MM.1S (cell line): Measurements from ENCODE around the gene PI4KA.
A peak's percentile ranks its signal among the peaks of the same experiment; 100 is the strongest.

Experiments used
- DNase-seq: peaks from one replicate; pipeline ENCODE4 v3.0.0-alpha.2; 2015
- H2AFZ ChIP-seq: fragments of 300-600 bp; sonication (generic); 2 replicates; pipeline ENCODE4 v1.6.0; 2016; ENCODE audit warnings: antibody characterized with exemption, low read length
- H3F3A ChIP-seq: fragments of 300-600 bp; sonication (generic); 2 replicates; pipeline ENCODE4 v1.6.1; 2016; ENCODE audit warnings: mild to moderate bottlenecking, antibody characterized with exemption, low read length, moderate library complexity, mixed read lengths; ENCODE audit not compliant: insufficient read depth
- H3K27ac ChIP-seq: fragments of 300-600 bp; sonication (generic); 2 replicates; pipeline ENCODE4 v1.5.1; 2016; ENCODE audit warnings: mild to moderate bottlenecking, low read length
- H3K27me3 ChIP-seq: fragments of 300-600 bp; sonication (generic); replicated peaks from 2 replicates; pipeline ENCODE4 v1.6.0; 2016; ENCODE audit warnings: low read length; ENCODE audit not compliant: insufficient read depth
- H3K36me3 ChIP-seq: fragments of 300-600 bp; sonication (generic); replicated peaks from 2 replicates; pipeline ENCODE4 v1.6.1; 2016; ENCODE audit warnings: mild to moderate bottlenecking, low read length, mixed read lengths; ENCODE audit not compliant: insufficient read depth
- H3K4me1 ChIP-seq: fragments of 300-600 bp; sonication (generic); 2 replicates; pipeline ENCODE4 v1.6.1; 2016; ENCODE audit warnings: low read length, mixed read lengths
- H3K4me2 ChIP-seq: fragments of 300-600 bp; sonication (generic); 2 replicates; pipeline ENCODE4 v1.6.0; 2016; ENCODE audit warnings: low read depth, low read length
- H3K4me3 ChIP-seq: fragments of 300-600 bp; sonication (generic); 2 replicates; pipeline ENCODE4 v1.5.1; 2016; ENCODE audit warnings: low read length, mixed read lengths
- H3K79me2 ChIP-seq: fragments of 300-600 bp; sonication (generic); 2 replicates; pipeline ENCODE4 v1.6.1; 2016; ENCODE audit warnings: mixed run types, low read length, mixed read lengths
- H3K9ac ChIP-seq: fragments of 300-600 bp; sonication (generic); 2 replicates; pipeline ENCODE4 v1.6.1; 2016; ENCODE audit warnings: low read length, mixed read lengths
- H3K9me2 ChIP-seq: fragments of 300-600 bp; sonication (generic); replicated peaks from 2 replicates; pipeline ENCODE4 v1.6.1; 2016; ENCODE audit warnings: mild to moderate bottlenecking, low read length, mixed read lengths; ENCODE audit not compliant: insufficient read depth
- H3K9me3 ChIP-seq: fragments of 300-600 bp; sonication (generic); replicated peaks from 2 replicates; pipeline ENCODE4 v1.6.1; 2016; ENCODE audit warnings: mild to moderate bottlenecking, low read length, mixed read lengths; ENCODE audit not compliant: insufficient read depth
- H4K20me1 ChIP-seq: fragments of 300-600 bp; sonication (generic); 2 replicates; pipeline ENCODE4 v1.6.1; 2016; ENCODE audit warnings: mild to moderate bottlenecking, low read length, moderate library complexity, mixed read lengths; ENCODE audit not compliant: insufficient read depth
- EZH2 ChIP-seq: fragments of 300-600 bp; sonication (generic); optimal IDR thresholded peaks from 2 replicates; pipeline ENCODE3; 2017; ENCODE audit warnings: low read depth, mild to moderate bottlenecking, antibody characterized with exemption, low read length, mixed read lengths
- EZH2phosphoT487 ChIP-seq: fragments of 300-600 bp; sonication (generic); IDR thresholded peaks from 2 replicates; pipeline ENCODE4 v1.6.1; 2018; ENCODE audit warnings: antibody characterized with exemption, low read length
- TF ChIP-seq, protein P1 (sequence below): fragments of 300-600 bp; sonication (generic); IDR thresholded peaks from 2 replicates; pipeline ENCODE4 v1.5.1; 2016; ENCODE audit warnings: antibody characterized with exemption, low read length, mixed read lengths

PI4KA gene

DNA sequence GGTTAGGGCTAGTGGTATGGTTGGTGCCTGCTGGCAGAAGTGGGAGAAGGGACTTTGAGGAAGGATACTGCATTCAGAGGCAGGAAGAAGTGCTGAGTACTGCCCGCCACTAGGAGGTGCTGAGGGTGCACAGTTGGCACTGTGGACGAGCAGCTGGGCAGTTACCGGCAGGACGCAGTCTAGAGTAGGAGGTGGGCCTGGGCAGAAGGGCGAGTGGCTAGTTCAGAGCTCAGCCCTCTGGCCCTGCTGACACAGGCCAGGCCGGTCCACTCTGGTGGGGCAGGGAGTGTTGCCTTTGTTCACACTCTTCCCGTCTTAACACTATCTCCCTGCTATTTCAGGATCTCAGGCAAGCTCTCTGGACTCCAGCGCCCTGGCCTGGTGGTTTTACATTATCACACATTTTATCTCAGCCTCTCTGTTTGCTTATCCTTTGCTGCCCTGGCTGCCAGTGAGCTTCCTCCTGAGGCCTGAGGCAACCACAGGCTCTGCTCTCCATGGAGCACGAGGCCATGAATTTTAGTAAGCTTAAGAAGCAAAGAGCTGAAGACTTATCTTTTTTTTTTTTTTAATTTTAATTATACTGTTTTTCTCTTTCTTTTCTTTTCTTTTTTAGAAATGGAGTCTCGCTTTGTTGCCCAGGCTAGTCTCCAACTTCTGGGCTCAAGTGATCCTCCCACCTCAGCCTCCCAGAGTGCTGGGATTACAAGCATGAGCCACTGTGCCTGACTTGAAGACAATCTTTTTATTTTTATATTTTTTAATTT, 27.1 kb upstream of the PI4KA start:
- Histone ChIP-seq H3K4me2 (no peak overlapping the region), H3K36me3 (no peaks in the 10 kb centered on the region), H3K4me1 (no peaks in the 10 kb centered on the region), H3K9ac (no peak overlapping the region), H2AFZ (no peak overlapping the region), H3K4me3 (no peak overlapping the region), H3K9me3 (no peaks in the 10 kb centered on the region), H3K9me2 (no peaks in the 10 kb centered on the region), H3K27ac (no peak overlapping the region), H3K79me2 (no peaks in the 10 kb centered on the region), H3F3A (no peaks in the 10 kb centered on the region), H3K27me3 (no peaks in the 10 kb centered on the region), H4K20me1 (no peaks in the 10 kb centered on the region)
- TF ChIP-seq, protein P1, sequence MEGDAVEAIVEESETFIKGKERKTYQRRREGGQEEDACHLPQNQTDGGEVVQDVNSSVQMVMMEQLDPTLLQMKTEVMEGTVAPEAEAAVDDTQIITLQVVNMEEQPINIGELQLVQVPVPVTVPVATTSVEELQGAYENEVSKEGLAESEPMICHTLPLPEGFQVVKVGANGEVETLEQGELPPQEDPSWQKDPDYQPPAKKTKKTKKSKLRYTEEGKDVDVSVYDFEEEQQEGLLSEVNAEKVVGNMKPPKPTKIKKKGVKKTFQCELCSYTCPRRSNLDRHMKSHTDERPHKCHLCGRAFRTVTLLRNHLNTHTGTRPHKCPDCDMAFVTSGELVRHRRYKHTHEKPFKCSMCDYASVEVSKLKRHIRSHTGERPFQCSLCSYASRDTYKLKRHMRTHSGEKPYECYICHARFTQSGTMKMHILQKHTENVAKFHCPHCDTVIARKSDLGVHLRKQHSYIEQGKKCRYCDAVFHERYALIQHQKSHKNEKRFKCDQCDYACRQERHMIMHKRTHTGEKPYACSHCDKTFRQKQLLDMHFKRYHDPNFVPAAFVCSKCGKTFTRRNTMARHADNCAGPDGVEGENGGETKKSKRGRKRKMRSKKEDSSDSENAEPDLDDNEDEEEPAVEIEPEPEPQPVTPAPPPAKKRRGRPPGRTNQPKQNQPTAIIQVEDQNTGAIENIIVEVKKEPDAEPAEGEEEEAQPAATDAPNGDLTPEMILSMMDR: peak; percentile 70
- no peak for TF ChIP-seq EZH2
- DNase-seq: peak; percentile 33

DNA sequence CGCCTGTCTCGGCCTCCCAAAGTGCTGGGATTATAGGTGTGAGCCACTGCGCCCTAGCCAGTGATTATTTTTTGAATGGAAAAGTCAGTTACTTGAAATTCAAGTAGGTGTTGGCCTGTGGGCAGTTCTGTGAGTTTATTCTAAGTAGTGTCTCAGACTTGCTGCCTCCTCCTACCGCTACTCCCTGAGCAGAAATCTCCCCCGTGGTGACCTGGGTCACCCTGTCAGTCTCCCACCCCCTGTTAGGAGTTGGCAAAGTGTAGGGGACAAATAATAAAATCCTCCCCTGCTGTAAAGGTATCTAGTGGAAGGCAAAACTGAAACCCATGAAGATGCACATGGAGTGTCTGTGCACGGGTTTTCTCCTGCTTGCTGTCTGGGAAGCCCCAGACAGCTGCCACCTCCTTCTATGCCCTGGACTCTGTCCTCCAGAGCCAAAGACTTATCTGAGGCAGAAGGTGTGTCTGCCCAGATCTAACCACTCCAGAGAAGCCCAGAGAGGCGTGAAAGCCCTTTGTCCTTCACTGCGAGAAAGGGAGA, 26.5 kb upstream of the PI4KA start:
- no peaks in the 10 kb centered on the region for H3F3A ChIP-seq
- H3K27me3 ChIP-seq: no peaks in the 10 kb centered on the region
- no peaks in the 10 kb centered on the region for H3K9me3 ChIP-seq
- no peak overlapping the region for H3K27ac ChIP-seq
- H3K9me2 ChIP-seq: no peaks in the 10 kb centered on the region
- no peaks in the 10 kb centered on the region for H3K36me3 ChIP-seq
- no peak for DNase-seq
- no peak overlapping the region for H2AFZ ChIP-seq
- H4K20me1 ChIP-seq: no peaks in the 10 kb centered on the region
- H3K4me1 ChIP-seq: no peaks in the 10 kb centered on the region
- TF ChIP-seq EZH2: no peak
- TF ChIP-seq EZH2phosphoT487: no peak
- TF ChIP-seq, protein P1: no peak
- no peak overlapping the region for H3K9ac ChIP-seq
- no peak overlapping the region for H3K4me2 ChIP-seq
- no peak overlapping the region for H3K4me3 ChIP-seq
- H3K79me2 ChIP-seq: no peaks in the 10 kb centered on the region

DNA sequence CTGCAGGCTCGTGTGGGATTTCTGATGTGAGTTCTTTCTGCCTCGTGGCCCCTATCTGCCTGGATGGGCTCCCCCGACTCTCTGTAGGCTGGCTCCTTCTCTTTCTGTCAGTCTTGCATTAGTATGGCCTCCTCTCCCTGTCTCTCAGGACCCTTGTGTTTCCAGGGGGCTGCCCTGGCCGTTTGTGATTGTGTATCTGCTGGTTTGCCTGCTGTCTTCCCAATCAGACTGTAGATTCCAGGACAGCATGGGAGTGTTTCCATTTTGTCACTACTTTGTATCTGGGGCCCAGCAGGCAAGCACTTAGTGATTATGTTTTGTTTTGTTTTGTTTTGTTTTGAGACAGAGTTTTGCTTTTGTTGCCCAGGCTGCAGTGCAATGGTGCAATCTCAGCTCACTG, 25.8 kb upstream of the PI4KA start:
- no peaks in the 10 kb centered on the region for H3K9me3 ChIP-seq
- H3K27me3 ChIP-seq: no peaks in the 10 kb centered on the region
- H3K4me2 ChIP-seq: no peak overlapping the region
- no peaks in the 10 kb centered on the region for H3K4me1 ChIP-seq
- no peak overlapping the region for H2AFZ ChIP-seq
- no peak for TF ChIP-seq EZH2phosphoT487
- TF ChIP-seq, protein P1: no peak
- no peak for TF ChIP-seq EZH2
- no peaks in the 10 kb centered on the region for H3K79me2 ChIP-seq
- H3K9ac ChIP-seq: no peak overlapping the region
- H3K4me3 ChIP-seq: no peak overlapping the region
- DNase-seq: no peak
- H3K27ac ChIP-seq: no peak overlapping the region
- no peaks in the 10 kb centered on the region for H3F3A ChIP-seq
- no peaks in the 10 kb centered on the region for H3K36me3 ChIP-seq
- no peaks in the 10 kb centered on the region for H3K9me2 ChIP-seq
- H4K20me1 ChIP-seq: no peaks in the 10 kb centered on the region
